HCT116 (cell line): ENCODE results near the gene PLVAP.

Experiments used
- CTCF ChIP-seq, 3 experiments: fragments of 200-600 bp in 1 of 3; sonication (generic) in 1 of 3; IDR thresholded peaks in 2 of 3; conservative IDR thresholded peaks in 1 of 3; 2 replicates each; pipeline ENCODE4 v1.5.1; 2012 to 2017; ENCODE audit warnings: low read depth in 2 of 3, low read length in 2 of 3, antibody characterized with exemption in 1 of 3, borderline replicate concordance in 1 of 3, control low read depth in 1 of 3, mild to moderate bottlenecking in 1 of 3, mixed read lengths in 1 of 3, mixed run types in 1 of 3, moderate library complexity in 1 of 3; ENCODE audit not compliant: insufficient read depth in 1 of 3
- ELF1 ChIP-seq: IDR thresholded peaks from 2 replicates; pipeline ENCODE4 v1.6.1; 2012; ENCODE audit warnings: low read depth, borderline replicate concordance
- EZH2 ChIP-seq: fragments of 200-600 bp; sonication (generic); IDR thresholded peaks from 2 replicates; pipeline ENCODE4 v1.6.1; 2017; ENCODE audit warnings: antibody characterized with exemption, mixed run types
- EZH2phosphoT487 ChIP-seq: fragments of 200-600 bp; IDR thresholded peaks from 2 replicates; pipeline ENCODE4 v1.6.1; 2018; ENCODE audit warnings: antibody characterized with exemption, borderline replicate concordance
- POLR2A ChIP-seq: IDR thresholded peaks from 2 replicates; pipeline ENCODE4 v1.7.0; 2011; ENCODE audit warnings: borderline replicate concordance; ENCODE audit not compliant: insufficient read depth, insufficient read length; ENCODE audit errors: extremely low read depth
- REST ChIP-seq: IDR thresholded peaks from 2 replicates; pipeline ENCODE4 v1.6.1; 2012; ENCODE audit warnings: low read depth
- YY1 ChIP-seq: IDR thresholded peaks from 2 replicates; pipeline ENCODE4 v1.6.1; 2011; ENCODE audit warnings: low read length, low read depth, moderate library complexity, mild to moderate bottlenecking; ENCODE audit not compliant: insufficient replicate concordance; ENCODE audit errors: extremely low read depth

- TF ChIP-seq REST (no peak), POLR2A (no peak), YY1 (no peak), CTCF (IDR thresholded peaks at IDR 0.05 in 2 of 3, conservative IDR thresholded peaks at IDR 0.05 in 1 of 3; ENCODE audit: borderline replicate concordance in 1 of 3, insufficient read depth in 1 of 3, low read depth in 2 of 3, low read length in 2 of 3) (no peak), EZH2 (no peak), EZH2phosphoT487 (no peak), ELF1 (no peak)
Observed at GRCh38 chr19:17389957-17390664, 13.0 kb upstream of the PLVAP start.
